Hepatocyte (in vitro differentiated cells): ENCODE measurements around the gene NCAM1.

Source experiments
- CTCF ChIP-seq: fragments of 200-600 bp; sonication (generic); IDR thresholded peaks from 2 replicates; pipeline ENCODE4 v1.5.1; 2016; ENCODE audit warnings: antibody characterized with exemption, mild to moderate bottlenecking; ENCODE audit not compliant: poor library complexity
- EZH2 ChIP-seq: fragments of 200-600 bp; sonication (generic); IDR thresholded peaks from 2 replicates; pipeline ENCODE4 v1.6.1; 2016; ENCODE audit warnings: antibody characterized with exemption, mild to moderate bottlenecking, borderline replicate concordance
- EZH2phosphoT487 ChIP-seq: fragments of 200-600 bp; sonication (generic); IDR thresholded peaks from one replicate; pipeline ENCODE4 v1.6.1; 2018; ENCODE audit warnings: antibody characterized with exemption, mild to moderate bottlenecking, low read depth, moderate library complexity; ENCODE audit not compliant: unreplicated experiment, severe bottlenecking

GRCh38 chr11:113272927-113273615 is 311.9 kb downstream of the NCAM1 start:
- TF ChIP-seq CTCF = no peak
- no peak for TF ChIP-seq EZH2
- no peak for TF ChIP-seq EZH2phosphoT487
